GM18508 (cell line): ENCODE measurements around the gene SLC9A5.

Experiments used
- ATAC-seq: cut with Tn5 transposase; IDR thresholded peaks from one replicate; pipeline ENCODE4 v1.9.1; 2021; ENCODE audit warnings: moderate number of reproducible peaks; ENCODE audit not compliant: insufficient read depth, unreplicated experiment

Gene SLC9A5, protein sequence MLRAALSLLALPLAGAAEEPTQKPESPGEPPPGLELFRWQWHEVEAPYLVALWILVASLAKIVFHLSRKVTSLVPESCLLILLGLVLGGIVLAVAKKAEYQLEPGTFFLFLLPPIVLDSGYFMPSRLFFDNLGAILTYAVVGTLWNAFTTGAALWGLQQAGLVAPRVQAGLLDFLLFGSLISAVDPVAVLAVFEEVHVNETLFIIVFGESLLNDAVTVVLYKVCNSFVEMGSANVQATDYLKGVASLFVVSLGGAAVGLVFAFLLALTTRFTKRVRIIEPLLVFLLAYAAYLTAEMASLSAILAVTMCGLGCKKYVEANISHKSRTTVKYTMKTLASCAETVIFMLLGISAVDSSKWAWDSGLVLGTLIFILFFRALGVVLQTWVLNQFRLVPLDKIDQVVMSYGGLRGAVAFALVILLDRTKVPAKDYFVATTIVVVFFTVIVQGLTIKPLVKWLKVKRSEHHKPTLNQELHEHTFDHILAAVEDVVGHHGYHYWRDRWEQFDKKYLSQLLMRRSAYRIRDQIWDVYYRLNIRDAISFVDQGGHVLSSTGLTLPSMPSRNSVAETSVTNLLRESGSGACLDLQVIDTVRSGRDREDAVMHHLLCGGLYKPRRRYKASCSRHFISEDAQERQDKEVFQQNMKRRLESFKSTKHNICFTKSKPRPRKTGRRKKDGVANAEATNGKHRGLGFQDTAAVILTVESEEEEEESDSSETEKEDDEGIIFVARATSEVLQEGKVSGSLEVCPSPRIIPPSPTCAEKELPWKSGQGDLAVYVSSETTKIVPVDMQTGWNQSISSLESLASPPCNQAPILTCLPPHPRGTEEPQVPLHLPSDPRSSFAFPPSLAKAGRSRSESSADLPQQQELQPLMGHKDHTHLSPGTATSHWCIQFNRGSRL

DNA sequence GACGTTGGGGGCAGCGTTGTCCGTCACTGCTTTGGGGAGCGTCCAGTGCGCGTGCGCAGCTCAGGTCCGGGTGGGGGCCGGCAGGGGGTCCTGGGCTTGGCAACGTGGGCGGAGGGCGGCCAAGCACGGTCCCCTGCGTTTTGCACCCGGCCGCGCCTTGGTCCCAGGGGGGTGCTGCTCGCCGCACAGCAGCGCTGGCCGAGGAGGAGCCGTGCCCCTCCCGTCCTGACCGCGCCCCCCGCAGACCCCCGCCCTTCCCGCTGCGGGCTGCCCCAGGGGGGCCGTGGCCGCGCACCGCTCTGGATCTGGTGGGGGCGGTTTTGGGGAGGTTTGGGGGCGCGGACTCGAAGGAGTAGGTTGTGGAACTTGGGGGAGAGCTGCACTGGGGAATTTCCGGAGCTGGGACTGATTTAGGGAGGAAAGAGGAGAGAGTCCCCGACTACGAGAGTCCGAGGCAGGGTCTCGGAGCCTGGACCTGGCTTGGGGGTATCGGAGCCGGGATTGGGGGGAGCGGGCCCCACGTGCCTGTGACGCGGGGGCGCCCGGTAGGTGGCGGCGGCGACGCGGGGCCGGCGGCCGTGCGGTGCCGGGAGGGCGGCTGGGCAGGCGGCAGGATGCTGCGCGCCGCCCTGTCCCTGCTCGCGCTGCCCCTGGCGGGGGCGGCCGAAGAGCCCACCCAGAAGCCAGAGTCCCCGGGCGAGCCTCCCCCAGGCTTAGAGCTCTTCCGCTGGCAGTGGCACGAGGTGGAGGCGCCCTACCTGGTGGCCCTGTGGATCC is at the start of gene SLC9A5:
SLC9A5 (plus strand) TSS at position 579 of the 777 bp plus-strand sequence; CDS start at position 615, 36 bp downstream.
- ATAC-seq, result no peak

DNA sequence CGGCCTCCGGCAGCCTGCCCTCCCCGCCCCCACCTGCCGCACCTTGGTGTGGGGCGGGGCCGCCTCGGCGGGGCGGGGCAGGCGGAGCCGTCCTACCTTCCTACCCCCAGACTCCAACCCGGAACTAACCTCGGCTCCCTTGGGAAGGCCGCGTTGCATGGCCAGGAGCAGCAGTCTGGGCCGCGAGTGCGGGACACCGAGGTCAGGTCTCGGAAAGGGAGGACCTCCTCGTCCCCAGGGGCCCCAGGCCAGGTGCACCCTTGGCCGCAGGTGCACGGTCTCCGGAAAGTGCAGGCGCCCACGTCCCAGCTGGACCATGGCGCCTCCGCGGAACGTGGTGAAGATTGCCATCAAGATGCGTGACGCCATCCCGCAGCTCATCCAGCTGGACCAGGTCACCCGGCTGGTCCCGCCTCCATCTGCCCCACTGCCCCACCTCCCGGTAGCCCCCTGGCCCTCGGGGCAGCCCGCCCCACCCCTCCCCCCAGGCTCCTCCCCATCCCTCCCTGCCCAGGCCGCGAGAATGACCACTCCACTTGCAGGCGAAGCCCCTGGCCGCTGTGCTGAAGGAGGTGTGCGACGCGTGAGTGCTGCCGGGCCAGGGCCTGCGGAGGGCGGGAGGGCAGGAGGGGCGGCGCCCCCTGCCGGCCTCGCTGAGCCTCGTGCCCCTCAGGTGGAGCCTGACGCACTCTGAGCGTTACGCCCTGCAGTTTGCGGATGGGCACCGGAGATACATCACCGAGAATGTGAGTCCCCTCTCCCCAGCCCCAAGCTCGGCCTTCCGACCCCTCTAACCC is 49.6 kb upstream of the SLC9A5 start, which contains the start of gene ELMO3:
ELMO3 (plus strand) TSS at position 121 of the 797 bp plus-strand sequence; CDS start at position 317, 196 bp downstream.
- ATAC-seq, result no peak

DNA sequence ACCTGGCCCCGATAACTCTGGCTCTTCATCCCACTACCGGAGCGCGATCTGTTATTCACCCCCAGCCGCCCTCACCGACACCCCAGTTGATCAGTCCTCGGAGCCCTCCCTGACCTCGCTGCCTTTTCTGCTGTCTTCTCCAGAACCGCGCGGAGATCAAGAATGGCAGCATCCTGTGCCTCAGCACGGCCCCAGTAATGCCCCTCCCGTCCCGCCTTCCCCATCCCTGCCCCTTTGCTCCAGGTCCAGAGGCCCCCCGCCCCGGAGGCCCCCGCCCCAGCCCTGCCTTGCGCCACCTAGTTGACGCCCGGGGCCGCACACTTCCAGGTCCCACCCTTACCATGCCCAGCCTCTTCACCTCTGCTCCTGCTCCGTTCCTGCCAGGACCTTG is 49.0 kb upstream of the SLC9A5 start:
- ATAC-seq, result no peak

DNA sequence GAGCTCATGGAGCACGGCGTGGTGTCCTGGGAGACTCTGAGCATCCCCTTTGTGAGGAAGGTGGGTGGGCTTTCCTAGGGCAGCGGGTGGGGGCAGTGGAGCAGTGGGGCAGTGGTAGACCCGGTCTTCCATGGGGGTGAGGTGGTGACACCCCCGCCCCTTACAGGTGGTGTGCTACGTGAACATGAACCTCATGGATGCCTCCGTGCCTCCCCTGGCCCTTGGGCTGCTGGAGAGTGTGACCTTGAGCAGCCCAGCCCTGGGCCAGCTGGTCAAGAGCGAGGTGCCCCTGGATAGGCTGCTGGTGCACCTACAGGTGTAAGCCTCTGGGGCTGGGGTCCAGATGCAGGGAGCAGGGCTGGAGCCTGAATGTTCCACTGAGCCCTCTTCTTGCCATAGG is 48.3 kb upstream of the SLC9A5 start:
- ATAC-seq, result no peak

DNA sequence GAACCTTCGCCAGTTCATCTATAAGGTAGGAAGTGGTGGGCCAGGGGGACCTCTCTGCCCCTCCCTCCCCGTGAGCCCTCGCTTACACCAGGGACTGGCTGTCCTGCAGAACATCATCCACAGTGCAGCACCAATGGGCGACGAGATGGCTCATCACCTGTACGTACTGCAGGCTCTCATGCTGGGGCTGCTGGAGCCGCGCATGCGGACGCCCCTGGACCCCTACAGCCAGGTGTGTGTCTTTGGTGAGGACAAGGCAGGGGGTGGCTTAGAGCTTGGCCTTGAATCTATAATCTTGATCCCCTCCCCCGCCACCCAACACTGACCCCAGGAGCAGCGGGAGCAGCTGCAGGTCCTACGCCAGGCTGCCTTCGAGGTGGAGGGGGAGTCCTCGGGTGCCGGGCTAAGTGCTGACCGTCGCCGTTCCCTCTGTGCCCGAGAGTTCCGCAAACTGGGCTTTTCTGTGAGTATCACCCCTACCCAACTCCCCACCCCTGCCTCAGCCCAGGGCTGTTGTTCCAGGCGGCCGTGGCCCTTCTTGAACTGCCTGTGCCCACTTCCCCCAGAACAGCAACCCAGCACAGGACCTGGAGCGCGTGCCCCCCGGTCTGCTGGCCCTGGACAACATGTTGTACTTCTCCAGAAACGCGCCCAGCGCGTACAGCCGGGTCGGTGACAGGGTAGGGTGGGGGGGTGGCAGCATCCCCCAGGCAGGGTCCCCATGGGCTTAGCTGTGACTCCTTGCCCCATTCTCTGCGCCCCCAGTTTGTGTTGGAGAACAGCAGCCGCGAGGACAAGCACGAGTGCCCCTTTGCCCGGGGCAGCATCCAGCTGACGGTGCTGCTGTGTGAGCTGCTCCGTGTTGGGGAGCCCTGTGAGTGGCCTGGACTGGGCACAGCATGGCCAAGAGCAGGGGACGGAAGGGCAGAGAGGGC is 47.1 kb upstream of the SLC9A5 start:
- no peak for ATAC-seq

DNA sequence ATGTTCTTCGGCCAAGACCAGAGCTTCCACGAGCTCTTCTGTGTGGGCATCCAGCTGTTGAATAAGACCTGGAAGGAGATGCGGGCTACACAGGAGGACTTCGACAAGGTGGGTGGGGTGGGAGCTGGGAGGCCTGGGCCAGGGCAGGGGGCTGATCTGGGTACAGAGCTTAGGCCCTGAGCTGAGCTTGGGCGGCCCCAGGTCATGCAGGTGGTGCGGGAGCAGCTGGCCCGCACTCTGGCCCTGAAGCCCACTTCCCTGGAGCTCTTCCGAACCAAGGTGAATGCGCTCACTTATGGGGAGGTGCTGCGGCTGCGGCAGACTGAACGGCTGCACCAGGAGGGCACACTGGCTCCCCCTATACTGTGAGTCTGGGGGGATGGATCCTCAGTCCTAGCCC is 46.4 kb upstream of the SLC9A5 start:
- no peak for ATAC-seq

DNA sequence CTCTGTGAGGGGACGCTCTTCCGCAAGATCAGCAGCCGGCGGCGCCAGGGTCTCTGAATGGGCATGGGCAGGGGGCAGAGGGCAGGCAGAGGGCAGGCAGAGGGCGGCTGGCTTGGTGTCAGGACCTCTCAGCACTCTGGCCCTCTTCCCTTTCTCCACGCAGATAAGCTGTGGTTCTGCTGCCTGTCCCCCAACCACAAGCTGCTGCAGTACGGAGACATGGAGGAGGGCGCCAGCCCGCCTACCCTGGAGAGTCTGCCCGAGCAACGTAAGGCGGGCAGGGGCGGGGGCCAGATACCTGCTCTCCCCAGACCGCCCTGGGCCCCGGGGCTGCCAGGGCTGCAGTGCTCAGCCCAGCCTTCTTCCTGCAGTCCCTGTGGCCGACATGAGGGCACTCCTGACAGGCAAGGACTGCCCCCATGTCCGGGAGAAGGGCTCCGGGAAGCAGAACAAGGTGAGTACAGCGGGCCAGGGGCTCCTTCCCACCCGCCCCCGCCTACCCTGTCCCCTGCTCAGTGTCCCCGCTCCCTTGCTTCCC is 45.8 kb upstream of the SLC9A5 start:
- ATAC-seq, result no peak

DNA sequence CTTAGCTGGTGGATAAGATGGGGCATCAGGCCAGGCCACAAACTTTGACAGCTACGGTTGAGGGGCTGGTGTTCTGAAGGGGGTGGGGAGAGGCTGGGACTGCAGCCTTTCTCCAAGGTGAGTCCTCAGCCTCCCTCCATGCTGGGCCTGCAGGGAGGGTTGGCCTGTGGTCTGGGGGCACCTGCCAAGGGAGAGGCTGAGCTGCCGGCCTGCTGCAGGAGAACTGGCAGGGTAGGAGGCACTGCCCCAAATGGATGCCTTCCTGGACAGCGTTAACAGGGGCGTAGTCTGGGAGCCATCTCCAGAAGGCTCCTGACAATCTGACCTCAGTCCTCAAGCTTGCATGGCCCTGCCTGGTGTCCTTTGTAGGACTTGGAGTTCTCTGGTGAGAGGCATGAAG is 44.7 kb upstream of the SLC9A5 start:
- no peak for ATAC-seq

DNA sequence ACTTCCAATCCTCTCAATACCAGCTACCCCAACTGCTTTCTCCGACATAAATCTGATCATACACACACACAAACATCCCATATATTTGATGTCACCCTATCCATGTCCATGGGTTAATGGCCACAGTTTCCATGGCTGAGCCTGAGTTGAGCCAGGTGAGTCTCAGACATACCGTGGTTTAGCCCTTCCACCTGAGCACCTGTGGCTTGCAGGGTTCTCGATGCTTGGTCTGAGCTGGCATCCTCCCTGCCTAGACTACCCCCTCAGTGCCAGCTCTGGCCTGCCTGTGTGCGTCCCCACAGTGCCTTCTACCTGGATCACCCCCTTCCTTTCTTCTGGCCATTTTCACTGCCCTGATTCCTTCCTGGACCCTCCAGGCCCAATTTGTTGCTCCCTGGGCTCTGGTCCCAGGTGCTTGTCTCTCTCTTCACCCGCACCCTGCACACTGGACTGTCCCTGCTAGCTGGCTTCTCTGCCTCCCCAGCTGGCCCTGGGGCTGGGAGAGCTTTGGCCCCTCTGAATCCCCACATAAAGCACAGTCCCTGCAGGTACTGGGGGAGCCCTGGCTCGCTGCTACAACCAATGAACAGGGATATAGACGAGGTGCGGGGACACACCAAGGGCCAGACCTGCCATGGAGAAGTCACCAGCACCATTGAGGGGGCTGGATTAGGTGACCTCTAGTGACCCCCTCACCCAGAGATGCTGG is 42.5 kb upstream of the SLC9A5 start:
- no peak for ATAC-seq

DNA sequence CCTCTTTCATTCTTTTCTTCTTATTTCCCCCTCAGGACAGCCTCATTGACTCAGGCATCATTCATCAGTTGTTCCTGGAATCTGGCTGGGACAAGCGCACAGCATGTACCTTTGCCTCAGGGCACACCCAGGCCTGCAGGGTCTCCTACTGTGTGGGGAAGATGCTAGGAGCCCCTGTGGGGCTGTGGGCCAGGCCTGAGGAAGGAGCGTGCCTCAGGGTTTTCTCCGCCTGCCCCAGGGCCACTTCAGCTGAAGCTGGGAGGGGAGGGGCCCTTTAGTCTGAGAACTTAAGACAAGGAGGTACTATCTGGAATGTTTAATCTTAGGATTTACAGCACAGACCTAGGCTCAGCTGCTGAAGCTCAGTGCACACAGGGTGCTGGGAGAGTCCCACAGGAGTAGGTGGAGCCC is 41.9 kb upstream of the SLC9A5 start:
- no peak for ATAC-seq

DNA sequence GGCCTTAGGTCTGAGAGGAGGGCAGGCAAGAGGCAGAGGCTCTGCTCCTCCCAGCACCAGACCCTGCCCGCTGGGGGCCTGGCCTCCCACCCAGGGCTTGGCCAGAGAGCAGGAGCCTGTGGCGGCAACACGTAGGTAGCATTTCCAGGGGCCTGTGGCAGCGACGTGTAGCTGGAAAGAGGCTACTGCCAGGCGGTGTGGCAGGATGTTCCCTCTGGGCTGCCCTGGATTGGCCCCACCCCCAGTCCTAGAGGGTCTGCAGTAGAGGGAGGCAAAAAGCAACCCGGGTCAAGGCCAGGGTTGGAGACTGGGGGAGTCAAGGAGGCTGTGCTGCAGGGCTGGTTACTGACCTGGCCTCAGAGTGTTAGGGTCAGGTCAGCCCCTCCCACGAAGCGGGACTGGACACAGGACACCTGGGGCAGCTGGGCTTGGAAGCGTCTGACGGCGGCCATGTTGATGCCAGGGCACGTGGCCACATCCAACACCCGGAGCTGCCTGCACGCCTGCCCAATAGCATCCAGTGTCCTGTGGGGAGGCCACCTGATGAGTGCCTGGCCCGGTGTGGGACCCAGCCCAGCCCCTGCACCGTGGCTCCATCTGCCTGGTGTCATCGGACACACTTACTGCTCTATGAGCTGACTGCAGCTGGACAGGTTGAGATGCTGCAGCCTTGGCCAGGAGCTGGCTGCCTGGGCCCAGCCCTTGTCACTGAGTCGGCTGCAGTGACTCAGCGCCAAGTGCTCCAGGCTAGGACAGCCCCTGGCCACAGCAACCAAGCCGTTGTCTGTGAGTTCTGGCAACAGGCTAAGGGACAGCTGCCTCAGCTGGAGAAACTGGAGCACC is 41.3 kb upstream of the SLC9A5 start:
- ATAC-seq, result no peak

DNA sequence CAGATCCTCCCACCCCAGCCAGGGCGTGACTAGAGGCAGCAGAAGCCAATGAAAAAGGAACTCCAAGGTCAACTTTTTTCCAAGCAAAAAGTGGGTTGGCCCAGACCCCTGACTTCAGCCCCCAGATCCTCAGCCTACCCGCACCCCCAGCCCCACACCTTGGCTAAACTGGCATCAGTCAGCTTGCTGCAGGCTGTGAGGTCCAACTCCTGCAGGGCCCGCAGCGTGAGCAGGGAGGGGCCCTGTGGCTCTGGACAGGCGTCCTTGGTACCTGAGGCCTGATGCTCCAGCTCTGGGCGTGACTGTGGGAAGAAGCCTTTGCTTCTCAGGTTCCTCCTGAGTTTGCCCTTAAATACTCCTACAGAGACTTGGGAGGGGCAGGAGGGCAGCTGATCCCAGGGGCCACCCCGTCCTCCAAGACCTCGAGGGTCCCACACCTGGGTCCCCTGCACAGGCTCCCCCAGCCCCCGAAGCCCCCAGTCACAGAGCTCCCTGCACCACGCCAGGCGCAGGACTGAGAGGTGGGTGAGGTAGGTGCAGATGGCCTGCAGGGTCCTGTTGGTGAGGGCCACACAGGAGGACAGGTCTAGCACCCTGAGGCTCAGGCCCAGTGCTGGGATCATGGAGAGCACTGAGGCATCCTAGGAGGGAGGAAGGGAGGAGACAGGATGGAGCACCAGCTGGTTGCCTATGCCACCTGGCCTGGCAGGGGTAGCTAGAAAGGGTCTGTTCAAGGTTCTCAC is 40.5 kb upstream of the SLC9A5 start:
- no peak for ATAC-seq

DNA sequence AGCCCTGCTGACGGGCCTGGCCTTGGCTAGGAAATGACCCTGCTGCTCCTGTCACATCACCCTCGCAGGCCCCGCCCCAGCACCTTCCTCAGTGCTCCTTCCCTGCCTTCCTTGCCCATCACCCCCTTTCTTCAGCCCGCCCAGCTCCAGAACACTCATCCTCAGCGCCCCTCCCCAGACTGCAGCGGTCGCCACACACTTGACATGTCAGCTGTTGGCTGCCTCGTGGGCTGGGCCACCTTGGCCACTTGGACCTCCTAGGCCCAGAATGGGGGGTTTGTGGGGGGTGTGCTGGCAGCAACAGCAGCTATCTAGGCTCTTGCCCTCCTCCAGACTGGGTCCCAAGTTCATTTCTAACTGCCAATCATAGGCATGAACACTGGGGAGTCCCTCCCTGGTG is 39.2 kb upstream of the SLC9A5 start:
- no peak for ATAC-seq

DNA sequence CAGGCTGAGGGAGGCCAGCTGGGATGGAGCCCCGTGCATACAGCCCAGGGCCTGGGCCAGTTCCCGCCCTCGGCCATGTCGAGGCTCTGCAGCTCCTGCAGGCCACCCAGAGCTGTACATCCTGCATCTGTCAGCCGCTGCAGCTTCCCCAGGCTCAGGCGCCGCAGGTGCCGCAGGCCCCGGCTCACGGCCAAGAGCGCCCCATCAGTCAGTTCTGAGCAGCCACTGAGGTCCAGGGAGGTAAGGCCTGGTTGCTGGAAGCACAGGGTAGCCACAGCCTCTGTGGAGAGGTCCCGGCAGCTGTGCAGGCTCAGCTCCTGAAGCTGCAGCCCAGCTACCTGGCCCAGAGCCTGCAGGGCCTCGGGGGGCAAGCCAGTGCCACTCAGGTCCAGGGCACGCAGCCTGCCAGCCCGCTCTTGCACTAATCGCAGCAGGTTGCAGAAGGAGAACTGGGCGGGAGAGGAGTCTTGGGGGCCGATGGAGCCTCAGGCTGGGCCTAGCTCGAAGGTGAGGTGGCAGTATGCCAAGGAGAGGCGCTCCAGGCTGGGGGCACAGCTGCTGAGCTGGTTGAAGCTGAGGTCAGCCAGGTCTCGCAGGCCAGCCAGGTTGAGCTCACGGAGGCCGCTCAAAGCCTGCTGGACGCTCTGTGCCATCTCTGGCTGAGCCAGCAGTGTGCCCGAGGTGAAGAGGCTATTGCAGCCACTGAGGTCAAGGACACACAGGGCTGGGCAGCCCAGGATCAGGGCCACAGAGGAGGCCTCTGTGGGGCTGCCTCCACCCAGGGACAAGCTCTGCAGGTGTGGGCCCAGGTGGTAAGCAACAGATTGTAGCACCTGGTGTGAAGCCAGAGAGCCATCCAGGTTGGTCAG is 38.5 kb upstream of the SLC9A5 start:
- no peak for ATAC-seq

DNA sequence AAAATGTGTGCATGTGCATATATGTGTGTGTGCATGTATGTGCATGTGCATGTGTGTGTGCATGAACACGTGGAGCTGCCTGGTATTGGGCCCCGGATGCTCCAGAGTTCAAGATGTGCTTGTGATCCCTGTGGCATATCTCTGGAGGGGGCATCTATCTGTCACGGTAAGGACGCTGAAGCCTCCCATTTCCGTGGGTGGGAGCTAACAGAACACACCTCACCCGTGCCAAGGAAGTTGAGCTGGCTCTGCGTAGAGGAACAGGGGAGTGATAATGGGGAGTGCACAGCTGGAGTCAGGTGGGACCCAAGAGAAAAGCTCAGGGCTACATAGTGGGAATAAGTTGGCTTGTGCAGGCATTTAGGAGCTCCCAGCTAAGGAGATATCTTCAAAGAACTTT is 37.1 kb upstream of the SLC9A5 start:
- no peak for ATAC-seq
